A549 treated with GW870086 at 1 μM for 4 hours (cell line): ENCODE results near the gene PPP1R3C. TPM values are rescaled to one million over a fixed set of nuclear protein-coding genes. Genes with fewer than 3 reads are reported as not detected.

Experiments used
- total RNA-seq: library from RNA; stranded (reverse); fragments of 200-300 nt; extraction: Qiagen RNA extraction; gene quantifications from 5 replicates; pipeline ENCODE4 v1.2.3, GENCODE V29; 2022; ENCODE audit warnings: low read depth

PPP1R3C gene
- 16.0 to 20.6 TPM (median 17.1 TPM) in 5 replicates for total RNA-seq

DNA sequence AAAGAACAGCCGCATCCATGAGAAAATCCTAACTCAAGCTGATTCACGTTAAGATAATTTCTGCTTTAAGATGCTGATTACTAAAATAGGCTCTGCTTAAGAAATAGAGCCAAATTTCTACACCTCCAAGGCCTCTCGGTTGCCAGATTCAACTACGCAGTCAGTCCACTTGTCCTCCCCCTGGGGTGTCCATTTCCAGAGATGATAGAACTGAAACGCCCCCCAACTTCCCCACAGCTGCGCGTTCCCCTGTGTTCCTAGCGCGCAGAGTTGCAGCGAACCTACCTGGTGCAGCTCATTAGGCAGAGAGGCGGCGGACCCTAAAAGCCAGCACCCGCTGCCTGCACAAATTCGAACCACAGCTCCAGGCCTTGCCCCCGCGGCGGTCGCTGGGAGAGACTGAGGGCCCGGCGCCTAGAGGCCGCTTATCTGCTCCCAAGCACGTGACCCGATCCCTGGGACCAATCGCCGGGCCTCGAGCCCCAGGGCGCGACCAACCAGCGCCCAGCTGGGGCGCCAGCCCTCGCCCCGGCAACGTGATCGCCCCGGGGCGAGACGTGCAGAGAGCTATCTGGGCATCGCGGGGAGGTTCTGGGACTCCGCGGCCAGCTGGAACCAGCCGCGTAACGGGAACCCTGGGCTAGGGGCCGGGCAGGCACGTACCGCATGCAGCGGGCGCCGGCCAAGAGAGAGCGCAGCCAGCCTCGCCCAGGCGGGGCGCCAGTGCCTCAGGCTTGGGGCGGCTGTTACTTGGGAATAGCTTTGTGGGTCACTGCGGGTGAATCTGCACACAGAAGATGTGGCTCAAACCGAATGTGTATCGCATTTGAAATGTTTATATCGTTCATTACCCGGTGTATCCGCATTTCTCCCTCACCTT lies at the start of gene PPP1R3C:
Gene PPP1R3C (minus strand): TSS at position 401 of the 880 bp plus-strand sequence. CDS start 102 bp downstream, at position 299.

Other genes with a start within 250 kb of the PPP1R3C start
- 2.7 to 3.9 TPM (median 3.6 TPM) in 5 replicates for gene HECTD2, start 222.7 kb downstream of the PPP1R3C start, total RNA-seq
- gene TNKS2, start 165.4 kb upstream of the PPP1R3C start, total RNA-seq, result 13.6 to 22.7 TPM (median 20.5 TPM) in 5 replicates